ENCODE results near the gene GPR143.

The GPR143 gene

DNA sequence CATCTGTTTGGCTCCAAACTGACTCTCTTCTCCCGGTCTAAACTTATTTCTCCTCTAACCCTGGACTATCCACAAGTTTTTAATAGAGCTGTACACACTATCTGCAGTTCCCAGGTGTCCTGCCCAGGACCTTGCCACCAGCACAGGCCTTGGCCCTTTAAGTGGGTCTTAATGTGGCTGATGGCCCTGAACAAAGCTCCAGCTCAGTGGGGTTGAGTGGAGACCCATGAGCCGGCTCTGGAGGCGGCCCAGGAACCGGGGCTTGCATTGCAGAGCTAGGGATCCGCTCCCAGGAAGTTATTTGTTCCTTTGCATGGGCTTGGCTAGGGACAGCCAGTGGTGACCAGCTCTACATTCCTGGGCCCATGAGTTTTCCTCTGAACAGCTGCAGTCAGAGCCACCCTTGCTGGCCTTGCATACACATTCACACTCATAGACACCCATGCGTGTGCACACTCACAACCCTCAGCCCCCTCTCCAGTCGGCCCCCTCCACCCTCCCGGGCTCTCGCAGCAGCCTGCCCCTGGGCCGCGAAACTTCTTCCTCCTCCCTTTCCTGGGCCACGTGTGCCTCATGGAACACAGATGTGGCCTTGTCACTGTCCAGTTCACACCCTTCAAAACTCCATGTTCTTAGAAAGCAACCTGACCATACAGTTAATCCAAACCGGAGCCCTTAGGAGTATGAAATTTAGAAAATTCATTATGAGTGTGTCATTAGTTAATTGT, 58.2 kb downstream of the GPR143 start:
- H3K36me3 ChIP-seq (ENCODE audit: insufficient read depth, low read length) = no peaks in the 10 kb centered on the region; the same call in 1 of the 2 replicates
- no peak overlapping the region for H3K9ac ChIP-seq (ENCODE audit: low read depth, low read length, poor library complexity, severe bottlenecking)
- no peaks in the 10 kb centered on the region for H3F3A ChIP-seq (ENCODE audit: low read depth)
- H4K20me1 ChIP-seq (ENCODE audit: insufficient read depth, low read length, poor library complexity, severe bottlenecking) = no peaks in the 10 kb centered on the region
- H3K4me1 ChIP-seq (ENCODE audit: insufficient read depth, low read length, poor library complexity, severe bottlenecking) = no peaks in the 10 kb centered on the region
- H3K9me2 ChIP-seq (replicated peaks; ENCODE audit: low read depth, low read length) = no peaks in the 10 kb centered on the region
- H3K79me2 ChIP-seq (ENCODE audit: insufficient read depth, low read length) = no peaks in the 10 kb centered on the region
- no peaks in the 10 kb centered on the region for H3K9me3 ChIP-seq (ENCODE audit: insufficient read depth, low read depth, low read length)
- H3K4me3 ChIP-seq (ENCODE audit: low read length, poor library complexity, severe bottlenecking) = no peak overlapping the region
- H3K4me2 ChIP-seq (ENCODE audit: low read depth, low read length, poor library complexity, severe bottlenecking) = no peak overlapping the region
- H3K27me3 ChIP-seq (ENCODE audit: insufficient read depth, low read length, poor library complexity, severe bottlenecking) = no peaks in the 10 kb centered on the region
- TF ChIP-seq EZH2phosphoT487 (IDR thresholded peaks at IDR 0.05; ENCODE audit: borderline replicate concordance) = no peak
- TF ChIP-seq, protein P1, sequence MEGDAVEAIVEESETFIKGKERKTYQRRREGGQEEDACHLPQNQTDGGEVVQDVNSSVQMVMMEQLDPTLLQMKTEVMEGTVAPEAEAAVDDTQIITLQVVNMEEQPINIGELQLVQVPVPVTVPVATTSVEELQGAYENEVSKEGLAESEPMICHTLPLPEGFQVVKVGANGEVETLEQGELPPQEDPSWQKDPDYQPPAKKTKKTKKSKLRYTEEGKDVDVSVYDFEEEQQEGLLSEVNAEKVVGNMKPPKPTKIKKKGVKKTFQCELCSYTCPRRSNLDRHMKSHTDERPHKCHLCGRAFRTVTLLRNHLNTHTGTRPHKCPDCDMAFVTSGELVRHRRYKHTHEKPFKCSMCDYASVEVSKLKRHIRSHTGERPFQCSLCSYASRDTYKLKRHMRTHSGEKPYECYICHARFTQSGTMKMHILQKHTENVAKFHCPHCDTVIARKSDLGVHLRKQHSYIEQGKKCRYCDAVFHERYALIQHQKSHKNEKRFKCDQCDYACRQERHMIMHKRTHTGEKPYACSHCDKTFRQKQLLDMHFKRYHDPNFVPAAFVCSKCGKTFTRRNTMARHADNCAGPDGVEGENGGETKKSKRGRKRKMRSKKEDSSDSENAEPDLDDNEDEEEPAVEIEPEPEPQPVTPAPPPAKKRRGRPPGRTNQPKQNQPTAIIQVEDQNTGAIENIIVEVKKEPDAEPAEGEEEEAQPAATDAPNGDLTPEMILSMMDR (conservative IDR thresholded peaks at IDR 0.05; ENCODE audit: low read length) = no peak
- H2AFZ ChIP-seq (ENCODE audit: low read length) = no peak overlapping the region

DNA sequence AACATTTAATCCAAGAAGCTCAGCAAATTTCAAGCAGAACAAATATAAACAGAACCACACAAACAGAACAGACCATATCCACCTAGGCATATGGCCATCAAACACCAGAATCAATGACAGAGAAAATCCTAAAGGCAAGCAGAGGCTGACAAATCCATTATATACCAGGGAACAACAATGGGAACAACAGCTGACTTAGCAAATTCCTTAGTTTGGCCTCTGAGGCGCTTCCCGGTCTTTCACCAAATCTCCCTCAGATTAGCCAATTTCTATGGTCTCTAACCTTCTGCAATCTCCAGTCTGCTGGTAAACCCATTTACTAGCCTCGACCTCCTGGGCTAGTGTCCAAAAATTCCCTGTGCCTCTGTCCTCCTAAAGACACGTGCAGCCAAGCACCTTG, 59.2 kb downstream of the GPR143 start:
- H3K27me3 ChIP-seq (ENCODE audit: insufficient read depth, low read length, poor library complexity, severe bottlenecking) = no peaks in the 10 kb centered on the region
- H3K79me2 ChIP-seq (ENCODE audit: insufficient read depth, low read length) = no peaks in the 10 kb centered on the region
- no peaks in the 10 kb centered on the region for H3F3A ChIP-seq (ENCODE audit: low read depth)
- H4K20me1 ChIP-seq (ENCODE audit: insufficient read depth, low read length, poor library complexity, severe bottlenecking) = no peaks in the 10 kb centered on the region
- H3K9me2 ChIP-seq (replicated peaks; ENCODE audit: low read depth, low read length) = no peaks in the 10 kb centered on the region
- no peaks in the 10 kb centered on the region for H3K9me3 ChIP-seq (ENCODE audit: insufficient read depth, low read depth, low read length)
- H3K36me3 ChIP-seq (ENCODE audit: insufficient read depth, low read length) = no peaks in the 10 kb centered on the region
- no peak overlapping the region for H3K4me2 ChIP-seq (ENCODE audit: low read depth, low read length, poor library complexity, severe bottlenecking)
- no peak overlapping the region for H3K9ac ChIP-seq (ENCODE audit: low read depth, low read length, poor library complexity, severe bottlenecking)
- no peaks in the 10 kb centered on the region for H3K4me1 ChIP-seq (ENCODE audit: insufficient read depth, low read length, poor library complexity, severe bottlenecking)
- TF ChIP-seq, protein P1 (conservative IDR thresholded peaks at IDR 0.05; ENCODE audit: low read length) = no peak
- no peak for TF ChIP-seq EZH2phosphoT487 (IDR thresholded peaks at IDR 0.05; ENCODE audit: borderline replicate concordance)
- H2AFZ ChIP-seq (ENCODE audit: low read length) = no peak overlapping the region
- no peak overlapping the region for H3K4me3 ChIP-seq (ENCODE audit: low read length, poor library complexity, severe bottlenecking)

DNA sequence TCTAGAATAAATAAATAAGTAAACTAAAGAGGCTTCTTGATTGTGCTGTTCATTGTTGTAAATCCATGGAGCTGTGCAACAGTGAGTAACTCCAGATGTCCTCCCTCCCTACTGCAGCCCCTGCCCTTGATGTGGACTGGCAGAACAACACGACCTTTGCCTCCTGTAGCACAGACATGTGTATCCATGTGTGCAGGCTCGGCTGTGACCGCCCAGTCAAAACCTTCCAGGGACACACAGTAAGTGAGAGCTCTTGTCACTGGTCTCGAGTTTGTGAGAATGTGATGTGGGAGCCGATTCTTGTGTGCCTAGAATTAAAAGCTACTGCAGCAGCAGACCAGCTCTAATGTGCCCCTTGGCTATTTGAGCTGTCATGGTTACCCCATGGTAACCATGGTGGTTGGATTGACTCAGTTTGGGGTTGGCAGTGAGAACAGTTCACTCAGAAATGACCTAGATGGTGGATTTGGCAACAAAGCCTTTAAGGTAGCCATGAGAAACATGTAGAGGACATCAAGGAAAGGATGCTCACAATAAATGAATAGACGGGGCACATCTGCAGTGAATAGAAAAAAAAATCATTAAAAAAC, 60.7 kb downstream of the GPR143 start:
- H3K36me3 ChIP-seq (ENCODE audit: insufficient read depth, low read length) = no peaks in the 10 kb centered on the region
- no peaks in the 10 kb centered on the region for H3K27me3 ChIP-seq (ENCODE audit: insufficient read depth, low read length, poor library complexity, severe bottlenecking)
- H3F3A ChIP-seq (ENCODE audit: low read depth) = no peaks in the 10 kb centered on the region
- no peaks in the 10 kb centered on the region for H3K4me1 ChIP-seq (ENCODE audit: insufficient read depth, low read length, poor library complexity, severe bottlenecking)
- no peak overlapping the region for H3K9ac ChIP-seq (ENCODE audit: low read depth, low read length, poor library complexity, severe bottlenecking)
- no peaks in the 10 kb centered on the region for H3K9me3 ChIP-seq (ENCODE audit: insufficient read depth, low read depth, low read length)
- no peak for TF ChIP-seq EZH2phosphoT487 (IDR thresholded peaks at IDR 0.05; ENCODE audit: borderline replicate concordance)
- TF ChIP-seq, protein P1 (conservative IDR thresholded peaks at IDR 0.05; ENCODE audit: low read length) = no peak
- H3K79me2 ChIP-seq (ENCODE audit: insufficient read depth, low read length) = no peaks in the 10 kb centered on the region
- H2AFZ ChIP-seq (ENCODE audit: low read length) = no peak overlapping the region
- H4K20me1 ChIP-seq (ENCODE audit: insufficient read depth, low read length, poor library complexity, severe bottlenecking) = no peaks in the 10 kb centered on the region
- H3K9me2 ChIP-seq (replicated peaks; ENCODE audit: low read depth, low read length) = no peaks in the 10 kb centered on the region
- no peak overlapping the region for H3K4me3 ChIP-seq (ENCODE audit: low read length, poor library complexity, severe bottlenecking)
- H3K4me2 ChIP-seq (ENCODE audit: low read depth, low read length, poor library complexity, severe bottlenecking) = no peak overlapping the region
